Nephron (organoid): ENCODE results near the gene WWOX.

Experiments used
- H3K27ac Mint-ChIP-seq, 3 experiments: 2 replicates each; pipeline ENCODE4 v1.8.0; 2020; ENCODE audit warnings: mixed read lengths in 3 of 3, mild to moderate bottlenecking in 2 of 3, moderate library complexity in 1 of 3
- H3K27me3 Mint-ChIP-seq: 2 replicates; pipeline ENCODE4 v1.8.0; 2021; ENCODE audit warnings: low read depth, mild to moderate bottlenecking, moderate library complexity, mixed read lengths
- H3K36me3 Mint-ChIP-seq: 2 replicates; pipeline ENCODE4 v1.8.0; 2020; ENCODE audit warnings: low read depth, mixed read lengths
- H3K4me1 Mint-ChIP-seq: 2 replicates; pipeline ENCODE4 v1.8.0; 2020; ENCODE audit warnings: mixed read lengths
- H3K4me3 Mint-ChIP-seq, 3 experiments: 2 replicates each; pipeline ENCODE4 v1.8.0; 2020; ENCODE audit warnings: mild to moderate bottlenecking in 3 of 3, mixed read lengths in 3 of 3, moderate library complexity in 2 of 3
- H3K9me3 Mint-ChIP-seq: 2 replicates; pipeline ENCODE4 v1.8.0; 2020; ENCODE audit warnings: mixed read lengths
- TF ChIP-seq, protein P1 (sequence below), 3 experiments: fragments of 200-600 bp; sonication (generic); IDR thresholded peaks; one replicate each; pipeline ENCODE4 v1.5.0; 2021; ENCODE audit warnings: antibody characterized with exemption in 3 of 3; ENCODE audit not compliant: unreplicated experiment in 3 of 3

Gene WWOX

DNA sequence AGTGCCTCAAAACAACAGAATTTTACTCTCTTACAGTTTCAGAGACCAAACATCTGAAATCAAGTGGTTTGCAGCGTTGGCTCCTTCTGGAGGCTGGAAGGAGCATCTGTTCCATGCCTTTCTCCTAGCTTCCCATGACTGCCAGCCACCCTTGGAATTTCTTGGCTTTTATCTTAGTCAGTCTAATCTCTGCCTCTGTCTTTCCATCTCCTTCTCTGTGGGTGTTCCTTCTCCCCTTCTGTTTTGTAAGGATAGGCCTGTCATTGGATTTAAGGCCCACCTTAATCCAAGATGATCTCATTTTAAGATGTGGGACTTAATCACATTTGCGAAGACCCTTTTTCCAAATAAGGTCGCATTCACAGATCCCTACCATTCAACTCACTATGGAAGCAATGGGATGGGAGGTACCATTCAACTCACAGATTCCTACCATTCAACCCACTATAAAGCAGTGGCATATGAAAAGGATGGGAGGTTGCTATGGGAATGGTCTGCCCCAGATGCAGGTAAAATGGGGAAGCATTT, 321.8 kb downstream of the WWOX start:
- H3K36me3 Mint-ChIP-seq: no peaks in the 10 kb centered on the region
- H3K9me3 Mint-ChIP-seq: no peaks in the 10 kb centered on the region
- peaks cover 17% of the 10 kb centered on the region for H3K4me1 Mint-ChIP-seq
- no peak overlapping the region for H3K4me3 Mint-ChIP-seq
- H3K27me3 Mint-ChIP-seq: no peaks in the 10 kb centered on the region
- no peak overlapping the region for H3K27ac Mint-ChIP-seq
- TF ChIP-seq, protein P1, sequence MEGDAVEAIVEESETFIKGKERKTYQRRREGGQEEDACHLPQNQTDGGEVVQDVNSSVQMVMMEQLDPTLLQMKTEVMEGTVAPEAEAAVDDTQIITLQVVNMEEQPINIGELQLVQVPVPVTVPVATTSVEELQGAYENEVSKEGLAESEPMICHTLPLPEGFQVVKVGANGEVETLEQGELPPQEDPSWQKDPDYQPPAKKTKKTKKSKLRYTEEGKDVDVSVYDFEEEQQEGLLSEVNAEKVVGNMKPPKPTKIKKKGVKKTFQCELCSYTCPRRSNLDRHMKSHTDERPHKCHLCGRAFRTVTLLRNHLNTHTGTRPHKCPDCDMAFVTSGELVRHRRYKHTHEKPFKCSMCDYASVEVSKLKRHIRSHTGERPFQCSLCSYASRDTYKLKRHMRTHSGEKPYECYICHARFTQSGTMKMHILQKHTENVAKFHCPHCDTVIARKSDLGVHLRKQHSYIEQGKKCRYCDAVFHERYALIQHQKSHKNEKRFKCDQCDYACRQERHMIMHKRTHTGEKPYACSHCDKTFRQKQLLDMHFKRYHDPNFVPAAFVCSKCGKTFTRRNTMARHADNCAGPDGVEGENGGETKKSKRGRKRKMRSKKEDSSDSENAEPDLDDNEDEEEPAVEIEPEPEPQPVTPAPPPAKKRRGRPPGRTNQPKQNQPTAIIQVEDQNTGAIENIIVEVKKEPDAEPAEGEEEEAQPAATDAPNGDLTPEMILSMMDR (IDR thresholded peaks at IDR 0.05; ENCODE audit: unreplicated experiment in 3 of 3): no peak

DNA sequence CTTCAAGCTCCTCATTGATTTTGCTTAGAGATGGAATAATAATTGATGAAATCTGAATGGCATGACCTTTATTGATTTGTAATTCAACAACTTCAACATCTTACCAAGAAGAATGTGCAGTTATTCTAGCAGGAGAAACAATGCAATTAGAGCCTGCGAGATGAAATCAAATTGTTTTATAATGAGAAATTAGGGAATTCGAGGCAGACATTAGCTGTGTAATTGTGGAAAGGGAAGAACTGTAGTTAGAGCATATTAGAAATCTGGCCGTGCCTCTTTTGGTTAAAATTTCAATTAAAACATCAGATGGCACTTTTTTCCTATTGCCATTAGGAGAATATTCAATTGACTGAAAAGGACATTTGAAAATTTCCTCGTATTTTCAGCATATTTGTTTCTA, 325.8 kb downstream of the WWOX start:
- H3K27me3 Mint-ChIP-seq: no peaks in the 10 kb centered on the region
- no peak overlapping the region for H3K4me3 Mint-ChIP-seq
- no peaks in the 10 kb centered on the region for H3K9me3 Mint-ChIP-seq
- TF ChIP-seq, protein P1 (IDR thresholded peaks at IDR 0.05; ENCODE audit: unreplicated experiment in 3 of 3): no peak
- peak overlapping the region; percentile 20 to 75 (median 38) for H3K27ac Mint-ChIP-seq
- H3K36me3 Mint-ChIP-seq: peaks cover 18% of the 10 kb centered on the region
- peaks cover 26% of the 10 kb centered on the region for H3K4me1 Mint-ChIP-seq

DNA sequence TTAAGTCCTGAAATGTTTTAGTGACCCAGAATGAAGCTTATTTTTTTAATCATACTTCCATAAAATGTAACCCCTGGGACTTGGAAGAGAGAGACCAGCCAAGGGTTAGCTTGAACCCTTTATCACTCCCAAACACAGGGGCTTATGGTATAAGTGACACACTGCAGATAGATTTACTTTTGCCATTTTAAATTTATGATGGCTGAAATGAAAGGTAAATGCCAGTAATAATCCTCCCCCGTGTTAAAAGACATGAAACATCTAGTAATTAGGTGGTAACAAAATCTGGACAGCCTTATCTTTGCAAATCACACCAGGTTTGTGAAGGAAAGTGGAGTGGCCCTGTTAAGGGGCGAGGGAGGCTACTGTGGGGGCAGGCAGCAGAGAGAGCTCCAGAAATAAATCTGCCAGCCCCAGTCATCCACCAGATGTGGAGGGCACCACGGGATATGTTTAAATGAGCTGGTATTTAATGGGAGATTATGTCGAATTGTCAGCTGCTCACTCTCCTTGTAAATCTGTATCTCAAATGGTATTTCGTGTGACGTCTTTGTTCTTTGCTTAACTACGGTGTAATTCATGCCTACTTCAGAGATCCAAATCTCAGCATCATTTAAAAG, 326.5 kb downstream of the WWOX start:
- no peaks in the 10 kb centered on the region for H3K9me3 Mint-ChIP-seq
- H3K27me3 Mint-ChIP-seq: no peaks in the 10 kb centered on the region
- no peak overlapping the region for H3K4me3 Mint-ChIP-seq
- H3K27ac Mint-ChIP-seq: peak overlapping the region; percentile 20 to 75 (median 38)
- TF ChIP-seq, protein P1 (IDR thresholded peaks at IDR 0.05; ENCODE audit: unreplicated experiment in 3 of 3): no peak
- H3K36me3 Mint-ChIP-seq: peaks cover 22% of the 10 kb centered on the region
- H3K4me1 Mint-ChIP-seq: peaks cover 30% of the 10 kb centered on the region

DNA sequence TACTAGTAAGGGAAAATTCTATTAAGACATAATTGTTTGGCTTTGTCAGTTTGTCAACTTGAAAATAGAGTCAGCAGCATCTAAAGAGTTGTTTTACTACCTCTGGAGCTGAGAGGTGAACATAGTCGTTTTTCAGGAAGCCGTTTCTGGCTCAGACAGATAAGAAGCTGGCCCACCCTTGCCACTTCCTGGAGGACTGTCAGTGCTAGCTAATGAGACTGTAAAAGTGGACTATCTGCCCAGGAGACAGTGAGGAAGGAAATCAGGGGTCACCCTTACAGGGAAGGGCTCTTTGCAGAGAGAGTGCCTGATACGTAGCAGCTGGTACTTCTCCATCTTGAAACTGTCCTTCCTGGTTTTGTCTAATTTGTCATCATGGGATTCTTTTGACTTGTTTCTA, 328.7 kb downstream of the WWOX start:
- peaks cover 32% of the 10 kb centered on the region for H3K4me1 Mint-ChIP-seq
- no peaks in the 10 kb centered on the region for H3K9me3 Mint-ChIP-seq
- H3K36me3 Mint-ChIP-seq: peaks cover 25% of the 10 kb centered on the region
- peak overlapping the region in 2 of 3 experiments; percentile 69 to 86 for H3K27ac Mint-ChIP-seq
- no peaks in the 10 kb centered on the region for H3K27me3 Mint-ChIP-seq
- TF ChIP-seq, protein P1 (IDR thresholded peaks at IDR 0.05; ENCODE audit: unreplicated experiment in 3 of 3): no peak
- no peak overlapping the region for H3K4me3 Mint-ChIP-seq

DNA sequence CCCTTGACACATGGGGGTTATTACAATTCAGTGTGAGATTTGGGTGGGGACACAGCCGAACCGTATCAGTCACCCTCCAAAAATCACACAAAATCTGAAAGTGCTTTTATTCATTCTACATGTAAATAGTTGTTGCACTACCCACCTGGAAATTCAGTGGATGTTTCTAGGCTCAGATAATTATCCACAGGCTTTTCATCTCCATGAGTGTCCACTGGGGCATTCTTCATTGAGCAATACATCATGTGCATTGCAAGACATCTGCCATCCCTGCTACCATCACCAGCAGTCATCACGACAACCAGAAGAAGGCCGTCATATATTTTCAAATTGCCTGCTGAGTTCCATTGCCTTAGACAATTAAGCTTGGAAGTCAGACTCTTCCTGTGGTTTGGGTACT, 330.8 kb downstream of the WWOX start:
- Mint-ChIP-seq H3K27ac (no peak overlapping the region), H3K27me3 (no peaks in the 10 kb centered on the region), H3K36me3 (peaks cover 28% of the 10 kb centered on the region), H3K4me1 (peaks cover 25% of the 10 kb centered on the region), H3K9me3 (no peaks in the 10 kb centered on the region), H3K4me3 (no peak overlapping the region)
- TF ChIP-seq, protein P1 (IDR thresholded peaks at IDR 0.05; ENCODE audit: unreplicated experiment in 3 of 3): no peak
